ENCODE results near the gene HAUS1.
"Not testable (repeated sequence)": the region's sequence is repeated elsewhere in the genome, so short reads cannot be mapped to it uniquely, and the experiment has no call there.

Gene HAUS1

GRCh38 chr18:46158499-46158898 is 54.3 kb downstream of the HAUS1 start:
- no peak for ATAC-seq

- ATAC-seq: no peak
These were observed 56.0 kb downstream of the HAUS1 start for GRCh38 chr18:46160050-46160798.

- ATAC-seq: not testable (repeated sequence)
These were observed 56.7 kb downstream of the HAUS1 start for GRCh38 chr18:46160840-46161239.

- no peak for ATAC-seq
These were observed 57.7 kb downstream of the HAUS1 start for GRCh38 chr18:46161703-46162396.

GRCh38 chr18:46163091-46163490 is 58.9 kb downstream of the HAUS1 start:
- ATAC-seq: no peak

GRCh38 chr18:46163941-46164499 is 59.8 kb downstream of the HAUS1 start:
- ATAC-seq: no peak

- ATAC-seq: not testable (repeated sequence)
These were observed 60.3 kb downstream of the HAUS1 start for GRCh38 chr18:46164502-46164901.

GRCh38 chr18:46164920-46165319 is 60.7 kb downstream of the HAUS1 start:
- no peak for ATAC-seq

GRCh38 chr18:46166261-46166970 is 62.2 kb downstream of the HAUS1 start:
- ATAC-seq: no peak

- peak; percentile 71 to 81 for ATAC-seq
These were observed 63.8 kb downstream of the HAUS1 start for GRCh38 chr18:46167971-46168370.

- ATAC-seq: no peak
These were observed 65.3 kb downstream of the HAUS1 start for GRCh38 chr18:46169464-46169941.

GRCh38 chr18:46171331-46171730 is 67.1 kb downstream of the HAUS1 start:
- ATAC-seq: no peak

GRCh38 chr18:46173393-46174341 is 69.5 kb downstream of the HAUS1 start:
- peak; percentile 89 to 90 for ATAC-seq

GRCh38 chr18:46174342-46175041 is 70.3 kb downstream of the HAUS1 start:
- peak; percentile 29 to 36 for ATAC-seq

GRCh38 chr18:46176001-46176400 is 71.8 kb downstream of the HAUS1 start:
- ATAC-seq: no peak

All from activated CD4-positive, CD25-positive, alpha-beta regulatory T cell treated with anti-CD3 and anti-CD28 coated beads, Interleukin-2, amount 50 U/mL, for 24 hours (primary cell).